ENCODE measurements around the gene LRPAP1. TPM values are rescaled to one million over a fixed set of nuclear protein-coding genes. Genes with fewer than 3 reads are reported as not detected.

LRPAP1 gene
- total RNA-seq, 1 donor from 2014 or later = 98.7 TPM

GRCh38 chr4:3524920-3525319, 7.3 kb downstream of the LRPAP1 start:
- Histone ChIP-seq H3K36me3 (peaks cover 0 to 49% of the 10 kb centered on the region in 2 donors), H3K4me1 (peaks cover 7% of the 10 kb centered on the region), H3K9me3 (no peaks in the 10 kb centered on the region), H3K4me3 (no peak overlapping the region), H3K27me3 (no peaks in the 10 kb centered on the region), H3K27ac (no peak overlapping the region)
- DNase-seq (ENCODE audit: extremely low spot score in 2 of 2) = no peak
- no peak for TF ChIP-seq POLR2A (IDR thresholded peaks at IDR 0.05)
- TF ChIP-seq POLR2AphosphoS5 (IDR thresholded peaks at IDR 0.05; ENCODE audit: insufficient read depth in 1 of 2, low read depth in 1 of 2) = no peak
- TF ChIP-seq CTCF (IDR thresholded peaks at IDR 0.05) = no peak
- intact Hi-C loops (cut with DNase I) = no loop called here

GRCh38 chr4:3524349-3524748, 7.9 kb downstream of the LRPAP1 start:
- no peak overlapping the region for H3K4me3 ChIP-seq
- intact Hi-C loops (cut with DNase I) = no loop called here

GRCh38 chr4:3523628-3524221, 8.5 kb downstream of the LRPAP1 start:
- TF ChIP-seq POLR2A (IDR thresholded peaks at IDR 0.05) (no peak), CTCF (IDR thresholded peaks at IDR 0.05) (no peak)
- intact Hi-C loops (cut with DNase I) = no loop called here
- no peak overlapping the region for H3K4me3 ChIP-seq
- no peaks in the 10 kb centered on the region for H3K9me3 ChIP-seq
- H3K36me3 ChIP-seq = peaks cover 0 to 60% of the 10 kb centered on the region in 2 donors
- H3K27me3 ChIP-seq = no peaks in the 10 kb centered on the region
- no peaks in the 10 kb centered on the region for H3K4me1 ChIP-seq
- H3K27ac ChIP-seq = no peak overlapping the region
- DNase-seq (ENCODE audit: extremely low spot score in 2 of 2) = no peak

More at GRCh38 chr4:3524349-3524748, 7.9 kb downstream of the LRPAP1 start:
- no peak overlapping the region for H3K27ac ChIP-seq
- peaks cover 2% of the 10 kb centered on the region for H3K4me1 ChIP-seq
- no peak for DNase-seq (ENCODE audit: extremely low spot score in 2 of 2)
- H3K27me3 ChIP-seq = no peaks in the 10 kb centered on the region
- TF ChIP-seq CTCF (IDR thresholded peaks at IDR 0.05) (no peak), POLR2A (IDR thresholded peaks at IDR 0.05) (no peak), POLR2AphosphoS5 (IDR thresholded peaks at IDR 0.05; ENCODE audit: insufficient read depth in 1 of 2, low read depth in 1 of 2) (no peak)
- no peaks in the 10 kb centered on the region for H3K9me3 ChIP-seq
- H3K36me3 ChIP-seq = peaks cover 0 to 55% of the 10 kb centered on the region in 2 donors

GRCh38 chr4:3523146-3523627, 9.0 kb downstream of the LRPAP1 start:
- TF ChIP-seq POLR2A (IDR thresholded peaks at IDR 0.05) (no peak), POLR2AphosphoS5 (IDR thresholded peaks at IDR 0.05; ENCODE audit: insufficient read depth in 1 of 2, low read depth in 1 of 2) (no peak), CTCF (IDR thresholded peaks at IDR 0.05) (no peak)
- no peaks in the 10 kb centered on the region for H3K27me3 ChIP-seq
- no peak overlapping the region for H3K27ac ChIP-seq
- peaks cover 0 to 60% of the 10 kb centered on the region in 2 donors for H3K36me3 ChIP-seq
- H3K4me1 ChIP-seq = no peaks in the 10 kb centered on the region
- no peaks in the 10 kb centered on the region for H3K9me3 ChIP-seq
- intact Hi-C loops (cut with DNase I) = no loop called here
- no peak overlapping the region for H3K4me3 ChIP-seq
- DNase-seq (ENCODE audit: extremely low spot score in 2 of 2) = no peak

- H3K4me1 ChIP-seq = no peaks in the 10 kb centered on the region
- peaks cover 0 to 65% of the 10 kb centered on the region in 2 donors for H3K36me3 ChIP-seq
- H3K27me3 ChIP-seq = no peaks in the 10 kb centered on the region
- intact Hi-C loops (cut with DNase I) = no loop called here
- no peaks in the 10 kb centered on the region for H3K9me3 ChIP-seq
- TF ChIP-seq CTCF (IDR thresholded peaks at IDR 0.05) = no peak
- no peak for TF ChIP-seq POLR2AphosphoS5 (IDR thresholded peaks at IDR 0.05; ENCODE audit: insufficient read depth in 1 of 2, low read depth in 1 of 2)
- no peak for TF ChIP-seq POLR2A (IDR thresholded peaks at IDR 0.05)
- H3K4me3 ChIP-seq = no peak overlapping the region
- no peak overlapping the region for H3K27ac ChIP-seq
- no peak for DNase-seq (ENCODE audit: extremely low spot score in 2 of 2)
Measured at GRCh38 chr4:3522651-3523050, 9.6 kb downstream of the LRPAP1 start.

All from vagina (tissue), 2 donors.